Measurements from ENCODE around the gene DDX6. TPM values are rescaled to one million over a fixed set of nuclear protein-coding genes. Genes with fewer than 3 reads are reported as not detected.
"Not testable (repeated sequence)": the region's sequence is repeated elsewhere in the genome, so short reads cannot be mapped to it uniquely, and the experiment has no call there.

The DDX6 gene
- total and polyA plus RNA-seq, 10 of the 15 experiments (the other 5 are each of a cell fraction or from before 2014, with no cell fraction given) = 6.6 to 119 (median 48.8) TPM

GRCh38 chr11:118766035-118766434, 24.9 kb downstream of the DDX6 start (continued):
- TF ChIP-seq, protein P1, sequence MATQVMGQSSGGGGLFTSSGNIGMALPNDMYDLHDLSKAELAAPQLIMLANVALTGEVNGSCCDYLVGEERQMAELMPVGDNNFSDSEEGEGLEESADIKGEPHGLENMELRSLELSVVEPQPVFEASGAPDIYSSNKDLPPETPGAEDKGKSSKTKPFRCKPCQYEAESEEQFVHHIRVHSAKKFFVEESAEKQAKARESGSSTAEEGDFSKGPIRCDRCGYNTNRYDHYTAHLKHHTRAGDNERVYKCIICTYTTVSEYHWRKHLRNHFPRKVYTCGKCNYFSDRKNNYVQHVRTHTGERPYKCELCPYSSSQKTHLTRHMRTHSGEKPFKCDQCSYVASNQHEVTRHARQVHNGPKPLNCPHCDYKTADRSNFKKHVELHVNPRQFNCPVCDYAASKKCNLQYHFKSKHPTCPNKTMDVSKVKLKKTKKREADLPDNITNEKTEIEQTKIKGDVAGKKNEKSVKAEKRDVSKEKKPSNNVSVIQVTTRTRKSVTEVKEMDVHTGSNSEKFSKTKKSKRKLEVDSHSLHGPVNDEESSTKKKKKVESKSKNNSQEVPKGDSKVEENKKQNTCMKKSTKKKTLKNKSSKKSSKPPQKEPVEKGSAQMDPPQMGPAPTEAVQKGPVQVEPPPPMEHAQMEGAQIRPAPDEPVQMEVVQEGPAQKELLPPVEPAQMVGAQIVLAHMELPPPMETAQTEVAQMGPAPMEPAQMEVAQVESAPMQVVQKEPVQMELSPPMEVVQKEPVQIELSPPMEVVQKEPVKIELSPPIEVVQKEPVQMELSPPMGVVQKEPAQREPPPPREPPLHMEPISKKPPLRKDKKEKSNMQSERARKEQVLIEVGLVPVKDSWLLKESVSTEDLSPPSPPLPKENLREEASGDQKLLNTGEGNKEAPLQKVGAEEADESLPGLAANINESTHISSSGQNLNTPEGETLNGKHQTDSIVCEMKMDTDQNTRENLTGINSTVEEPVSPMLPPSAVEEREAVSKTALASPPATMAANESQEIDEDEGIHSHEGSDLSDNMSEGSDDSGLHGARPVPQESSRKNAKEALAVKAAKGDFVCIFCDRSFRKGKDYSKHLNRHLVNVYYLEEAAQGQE (IDR thresholded peaks at IDR 0.05; ENCODE audit: low read depth, low read length) = no peak
- TF ChIP-seq MEF2A (IDR thresholded peaks at IDR 0.05; ENCODE audit: insufficient read depth, low read depth, low read length) = no peak
- TF ChIP-seq, protein P2, sequence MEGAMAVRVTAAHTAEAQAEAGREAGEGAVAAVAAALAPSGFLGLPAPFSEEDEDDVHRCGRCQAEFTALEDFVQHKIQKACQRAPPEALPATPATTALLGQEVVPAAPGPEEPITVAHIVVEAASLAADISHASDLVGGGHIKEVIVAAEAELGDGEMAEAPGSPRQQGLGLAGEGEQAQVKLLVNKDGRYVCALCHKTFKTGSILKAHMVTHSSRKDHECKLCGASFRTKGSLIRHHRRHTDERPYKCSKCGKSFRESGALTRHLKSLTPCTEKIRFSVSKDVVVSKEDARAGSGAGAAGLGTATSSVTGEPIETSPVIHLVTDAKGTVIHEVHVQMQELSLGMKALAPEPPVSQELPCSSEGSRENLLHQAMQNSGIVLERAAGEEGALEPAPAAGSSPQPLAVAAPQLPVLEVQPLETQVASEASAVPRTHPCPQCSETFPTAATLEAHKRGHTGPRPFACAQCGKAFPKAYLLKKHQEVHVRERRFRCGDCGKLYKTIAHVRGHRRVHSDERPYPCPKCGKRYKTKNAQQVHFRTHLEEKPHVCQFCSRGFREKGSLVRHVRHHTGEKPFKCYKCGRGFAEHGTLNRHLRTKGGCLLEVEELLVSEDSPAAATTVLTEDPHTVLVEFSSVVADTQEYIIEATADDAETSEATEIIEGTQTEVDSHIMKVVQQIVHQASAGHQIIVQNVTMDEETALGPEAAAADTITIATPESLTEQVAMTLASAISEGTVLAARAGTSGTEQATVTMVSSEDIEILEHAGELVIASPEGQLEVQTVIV (IDR thresholded peaks at IDR 0.05; ENCODE audit: borderline replicate concordance, partially characterized antibody) = no peak

GRCh38 chr11:118765095-118765691, 25.8 kb downstream of the DDX6 start:
- H3K9me3 ChIP-seq (replicated peaks; ENCODE audit: control insufficient read depth, insufficient read depth, low read length); ATAC-seq; RAD21 ChIA-PET (ENCODE audit: unreplicated experiment); H3K9ac ChIP-seq (ENCODE audit: control insufficient read depth, insufficient read depth, low read length); H4K20me1 ChIP-seq (ENCODE audit: control insufficient read depth, insufficient read depth); H3K4me3 ChIP-seq; H3K4me2 ChIP-seq (ENCODE audit: control insufficient read depth, insufficient read depth); H2AFZ ChIP-seq (ENCODE audit: control insufficient read depth, low read depth, low read length); H3K4me1 ChIP-seq (ENCODE audit: control insufficient read depth, insufficient read depth, low read length); H3K27me3 ChIP-seq (replicated peaks in 1 of 2; ENCODE audit: control insufficient read depth in 2 of 2, insufficient read depth in 2 of 2, low read length in 1 of 2); FAIRE-seq; intact Hi-C loops (cut with micrococcal nuclease; ENCODE audit: unreplicated experiment); in situ Hi-C loops (cut with MboI); H3K27ac ChIP-seq (ENCODE audit: control insufficient read depth, insufficient read depth); BruUV-seq (replicated peaks); DNase-seq (ENCODE audit: low read depth, low spot score): not testable (repeated sequence)
- H3K79me2 ChIP-seq (ENCODE audit: control insufficient read depth, insufficient read depth, low read length) = peaks cover 13% of the 10 kb centered on the region
- ChIA-PET POLR2A (interaction anchor here (0.6 kb wide), 1 partner anchor 91 kb away, joined by 3 read pairs; no protein-coding TSS in a partner anchor), SMC1A (ENCODE audit: uncharacterized antibody, unreplicated experiment) (interaction anchor here (0.7 to 1.5 kb wide), 3 partner anchors 9 to 25 kb away, joined by 3 to 4 read pairs (median 3); no protein-coding TSS in a partner anchor), CTCF (interaction anchor here (3.0 kb wide), 1 partner anchor 75 kb away, joined by 10 read pairs; no protein-coding TSS in a partner anchor)
- H3K36me3 ChIP-seq (ENCODE audit: control insufficient read depth in 2 of 2, insufficient read depth in 2 of 2, low read length in 1 of 2) = peaks cover 3 to 23% of the 10 kb centered on the region in 2 experiments
- WGBS (ENCODE audit: insufficient coverage, insufficient replicate concordance, low lambda C conversion rate, missing lambda C conversion rate) = 48% methylated on average over 6 of the region's 6 CpGs
